ENCODE results near the gene PPP2R5A.
"Not testable (repeated sequence)": the region's sequence is repeated elsewhere in the genome, so short reads cannot be mapped to it uniquely, and the experiment has no call there.

PPP2R5A gene

GRCh38 chr1:212297338-212297737 is 12.1 kb downstream of the PPP2R5A start:
- no peak for DNase-seq (ENCODE audit: low spot score)

- no peak for DNase-seq (ENCODE audit: low spot score)
Measured at GRCh38 chr1:212301580-212301979, 16.4 kb downstream of the PPP2R5A start.

- DNase-seq (ENCODE audit: low spot score): no peak
Measured at GRCh38 chr1:212302745-212303383, 17.7 kb downstream of the PPP2R5A start.

- DNase-seq (ENCODE audit: low spot score): no peak
Measured at GRCh38 chr1:212305342-212305741, 20.1 kb downstream of the PPP2R5A start.

- DNase-seq (ENCODE audit: low spot score): not testable (repeated sequence)
Measured at GRCh38 chr1:212305984-212306452, 20.8 kb downstream of the PPP2R5A start.

GRCh38 chr1:212309967-212310366 is 24.8 kb downstream of the PPP2R5A start:
- no peak for DNase-seq (ENCODE audit: low spot score)

GRCh38 chr1:212310383-212310782 is 25.2 kb downstream of the PPP2R5A start:
- DNase-seq (ENCODE audit: low spot score): no peak

- no peak for DNase-seq (ENCODE audit: low spot score)
Measured at GRCh38 chr1:212311836-212312497, 26.8 kb downstream of the PPP2R5A start.

GRCh38 chr1:212313616-212314015 is 28.4 kb downstream of the PPP2R5A start:
- DNase-seq (ENCODE audit: low spot score): no peak

GRCh38 chr1:212315184-212315583 is 30.0 kb downstream of the PPP2R5A start:
- DNase-seq (ENCODE audit: low spot score): no peak

- DNase-seq (ENCODE audit: low spot score): peak; percentile 22
Measured at GRCh38 chr1:212315907-212316306, 30.7 kb downstream of the PPP2R5A start.

GRCh38 chr1:212317916-212318315 is 32.7 kb downstream of the PPP2R5A start:
- DNase-seq (ENCODE audit: low spot score): no peak

- not testable (repeated sequence) for DNase-seq (ENCODE audit: low spot score)
Measured at GRCh38 chr1:212321031-212321430, 35.8 kb downstream of the PPP2R5A start.

- DNase-seq (ENCODE audit: low spot score): no peak
Measured at GRCh38 chr1:212323066-212323465, 37.9 kb downstream of the PPP2R5A start.

GRCh38 chr1:212326541-212326940 is 41.3 kb downstream of the PPP2R5A start:
- no peak for DNase-seq (ENCODE audit: low spot score)

GRCh38 chr1:212328248-212328647 is 43.0 kb downstream of the PPP2R5A start:
- no peak for DNase-seq (ENCODE audit: low spot score)

- no peak for DNase-seq (ENCODE audit: low spot score)
Measured at GRCh38 chr1:212329105-212329504, 43.9 kb downstream of the PPP2R5A start.

GRCh38 chr1:212341090-212341489 is 55.9 kb downstream of the PPP2R5A start:
- DNase-seq (ENCODE audit: low spot score): no peak

- no peak for DNase-seq (ENCODE audit: low spot score)
Measured at GRCh38 chr1:212344905-212345304, 59.7 kb downstream of the PPP2R5A start.

GRCh38 chr1:212346601-212347000 is 61.4 kb downstream of the PPP2R5A start:
- DNase-seq (ENCODE audit: low spot score): no peak

GRCh38 chr1:212351588-212352362 is 66.6 kb downstream of the PPP2R5A start:
- DNase-seq (ENCODE audit: low spot score): no peak

GRCh38 chr1:212353181-212353580 is 68.0 kb downstream of the PPP2R5A start:
- no peak for DNase-seq (ENCODE audit: low spot score)

- no peak for DNase-seq (ENCODE audit: low spot score)
Measured at GRCh38 chr1:212354464-212354863, 69.3 kb downstream of the PPP2R5A start.
